ENCODE measurements around the gene SPTAN1.
A peak's percentile ranks its signal among the peaks of the same experiment; 100 is the strongest.
"Not testable (repeated sequence)": the region's sequence is repeated elsewhere in the genome, so short reads cannot be mapped to it uniquely, and the experiment has no call there.

SPTAN1 gene

GRCh38 chr9:128552153-128552743 is at the start of gene SPTAN1:
SPTAN1 (plus strand) TSS chr9:128552587; CDS start chr9:128566741, 14,154 bp downstream.
- DNase-seq (ENCODE audit: low spot score) = peak; percentile 52

GRCh38 chr9:128503415-128503825 is 49.0 kb upstream of the SPTAN1 start:
- not testable (repeated sequence) for DNase-seq (ENCODE audit: low spot score)

GRCh38 chr9:128503870-128504269 is 48.5 kb upstream of the SPTAN1 start:
- DNase-seq (ENCODE audit: low spot score) = no peak

- peak; percentile 96 for DNase-seq (ENCODE audit: low spot score)
Measured at GRCh38 chr9:128504485-128505413, 47.6 kb upstream of the SPTAN1 start, which contains the start of gene GLE1. GLE1 (plus strand) TSS chr9:128504719; CDS start chr9:128504806, 87 bp downstream.

GRCh38 chr9:128505414-128505765 is 47.0 kb upstream of the SPTAN1 start:
- no peak for DNase-seq (ENCODE audit: low spot score)

GRCh38 chr9:128505906-128506305 is 46.5 kb upstream of the SPTAN1 start:
- not testable (repeated sequence) for DNase-seq (ENCODE audit: low spot score)

- DNase-seq (ENCODE audit: low spot score) = no peak
Measured at GRCh38 chr9:128512820-128513219, 39.6 kb upstream of the SPTAN1 start.

- DNase-seq (ENCODE audit: low spot score) = no peak
Measured at GRCh38 chr9:128521956-128522355, 30.4 kb upstream of the SPTAN1 start.

GRCh38 chr9:128523199-128523925 is 29.0 kb upstream of the SPTAN1 start:
- DNase-seq (ENCODE audit: low spot score) = no peak

- DNase-seq (ENCODE audit: low spot score) = no peak
Measured at GRCh38 chr9:128526720-128527119, 25.7 kb upstream of the SPTAN1 start.

- DNase-seq (ENCODE audit: low spot score) = no peak
Measured at GRCh38 chr9:128528445-128529160, 23.8 kb upstream of the SPTAN1 start.

GRCh38 chr9:128529191-128529590 is 23.2 kb upstream of the SPTAN1 start:
- no peak for DNase-seq (ENCODE audit: low spot score)

GRCh38 chr9:128532581-128532980 is 19.8 kb upstream of the SPTAN1 start:
- no peak for DNase-seq (ENCODE audit: low spot score)

GRCh38 chr9:128540634-128541360 is 11.6 kb upstream of the SPTAN1 start:
- DNase-seq (ENCODE audit: low spot score) = no peak

- no peak for DNase-seq (ENCODE audit: low spot score)
Measured at GRCh38 chr9:128546504-128546903, 5.9 kb upstream of the SPTAN1 start.

GRCh38 chr9:128548876-128549275 is 3.5 kb upstream of the SPTAN1 start:
- no peak for DNase-seq (ENCODE audit: low spot score)

GRCh38 chr9:128550226-128550625 is 2.2 kb upstream of the SPTAN1 start:
- no peak for DNase-seq (ENCODE audit: low spot score)

- DNase-seq (ENCODE audit: low spot score) = no peak
Measured at GRCh38 chr9:128550770-128551656, 1.4 kb upstream of the SPTAN1 start.

- DNase-seq (ENCODE audit: low spot score) = no peak
Measured at GRCh38 chr9:128551657-128552152, 682 bp upstream of the SPTAN1 start.

All from hematopoietic multipotent progenitor cell treated with erythropoietin and hydrocortisone succinate and interleukin-3 and kit ligand, for 15 days (in vitro differentiated cells).